ENCODE data around the gene AMBRA1.

- TF ChIP-seq, protein P1, sequence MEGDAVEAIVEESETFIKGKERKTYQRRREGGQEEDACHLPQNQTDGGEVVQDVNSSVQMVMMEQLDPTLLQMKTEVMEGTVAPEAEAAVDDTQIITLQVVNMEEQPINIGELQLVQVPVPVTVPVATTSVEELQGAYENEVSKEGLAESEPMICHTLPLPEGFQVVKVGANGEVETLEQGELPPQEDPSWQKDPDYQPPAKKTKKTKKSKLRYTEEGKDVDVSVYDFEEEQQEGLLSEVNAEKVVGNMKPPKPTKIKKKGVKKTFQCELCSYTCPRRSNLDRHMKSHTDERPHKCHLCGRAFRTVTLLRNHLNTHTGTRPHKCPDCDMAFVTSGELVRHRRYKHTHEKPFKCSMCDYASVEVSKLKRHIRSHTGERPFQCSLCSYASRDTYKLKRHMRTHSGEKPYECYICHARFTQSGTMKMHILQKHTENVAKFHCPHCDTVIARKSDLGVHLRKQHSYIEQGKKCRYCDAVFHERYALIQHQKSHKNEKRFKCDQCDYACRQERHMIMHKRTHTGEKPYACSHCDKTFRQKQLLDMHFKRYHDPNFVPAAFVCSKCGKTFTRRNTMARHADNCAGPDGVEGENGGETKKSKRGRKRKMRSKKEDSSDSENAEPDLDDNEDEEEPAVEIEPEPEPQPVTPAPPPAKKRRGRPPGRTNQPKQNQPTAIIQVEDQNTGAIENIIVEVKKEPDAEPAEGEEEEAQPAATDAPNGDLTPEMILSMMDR (IDR thresholded peaks at IDR 0.05) = no peak
- no peak for TF ChIP-seq POLR2A (IDR thresholded peaks at IDR 0.05)
These were observed 3.3 kb upstream of the AMBRA1 start for GRCh38 chr11:46597155-46597554.
